ENCODE data around the gene CATSPERZ.

The CATSPERZ gene

DNA sequence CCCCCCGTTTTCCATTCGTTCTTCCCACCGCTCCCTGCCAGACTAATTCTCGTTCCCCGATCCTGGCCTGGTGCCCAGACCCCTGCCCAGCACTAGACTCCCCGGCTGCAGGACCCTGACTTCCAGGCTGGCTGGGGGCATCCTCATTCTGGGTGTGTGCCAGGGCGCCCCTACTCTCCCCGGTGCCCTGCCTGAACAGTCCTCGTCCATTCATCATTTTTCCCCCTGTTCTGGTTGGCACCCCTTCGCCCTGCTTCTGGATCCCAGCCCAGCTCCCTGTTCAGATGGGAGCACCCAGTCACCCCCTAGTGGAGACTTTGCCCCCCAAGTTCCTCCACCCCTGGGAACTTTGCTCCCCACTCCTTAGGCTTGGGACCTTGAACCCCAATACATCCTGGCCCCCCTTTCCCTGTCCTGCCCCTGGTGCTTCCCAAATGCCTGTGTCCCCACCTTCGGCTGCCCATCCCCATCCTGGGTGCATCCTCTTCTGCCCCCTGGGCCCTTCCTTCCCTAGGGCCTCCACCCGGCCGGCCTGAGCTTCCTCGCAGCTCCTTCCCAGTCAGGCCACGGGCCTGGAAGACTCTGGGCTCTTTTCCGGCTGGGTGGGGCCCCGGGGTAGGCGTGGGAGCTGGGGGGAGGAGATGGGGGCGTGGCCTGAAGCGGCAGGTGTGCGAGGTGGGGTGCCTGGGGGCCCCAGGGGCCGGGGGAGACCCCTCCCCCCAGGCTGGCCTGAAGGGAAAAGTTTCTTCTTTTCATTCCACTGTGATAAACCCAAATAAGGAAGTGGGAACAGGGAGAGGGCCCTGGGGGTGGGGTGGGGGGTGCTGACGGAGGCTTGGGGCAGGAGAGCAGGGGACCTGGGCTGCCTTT, 47.9 kb upstream of the CATSPERZ start:
- H3K27me3 ChIP-seq (ENCODE audit: insufficient read depth, low read depth), result no peaks in the 10 kb centered on the region
- H3K4me2 ChIP-seq, result peak overlapping the region; percentile 72
- H3K36me3 ChIP-seq (ENCODE audit: insufficient read depth), result no peaks in the 10 kb centered on the region
- TF ChIP-seq CTCF (conservative IDR thresholded peaks at IDR 0.05; ENCODE audit: low read depth, low read length), result peak; percentile 49
- no peaks in the 10 kb centered on the region for H3K79me2 ChIP-seq (ENCODE audit: insufficient read depth, low read depth)
- no peak overlapping the region for H3K4me3 ChIP-seq (IDR thresholded peaks at IDR 0.05; ENCODE audit: insufficient read depth, low read depth, low read length)
- H4K20me1 ChIP-seq (ENCODE audit: insufficient read depth), result no peaks in the 10 kb centered on the region
- H3K27ac ChIP-seq, result no peak overlapping the region
- H2AFZ ChIP-seq (ENCODE audit: low read depth), result peak overlapping the region; percentile 85; the same call in 1 of the 2 replicates
- peak overlapping the region; percentile 35; the same call in 1 of the 2 replicates for H3K9ac ChIP-seq
- H3K4me1 ChIP-seq (ENCODE audit: low read depth, poor library complexity, severe bottlenecking), result peaks cover 6% of the 10 kb centered on the region

DNA sequence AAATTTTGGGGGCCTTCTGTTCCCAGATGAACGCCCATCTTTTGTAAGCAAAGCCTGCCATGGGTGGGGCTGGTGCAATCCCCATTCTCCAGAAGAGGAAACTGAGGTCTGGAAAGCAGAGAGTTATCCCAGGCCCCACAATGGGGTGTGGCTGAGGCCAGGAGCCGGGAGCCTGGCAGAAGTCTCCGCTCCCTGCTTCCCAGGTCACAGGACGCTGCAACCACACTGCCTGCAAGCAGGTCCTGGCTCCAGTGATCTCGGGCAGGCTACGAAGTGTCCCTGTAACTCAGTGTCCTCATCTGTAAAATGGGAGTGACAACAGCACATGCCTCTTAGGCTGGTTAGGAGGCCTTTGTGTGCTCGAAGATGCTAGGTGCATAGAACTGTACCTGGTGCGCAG, 47.1 kb upstream of the CATSPERZ start:
- Histone ChIP-seq H3K4me2 (no peak overlapping the region), H3K79me2 (ENCODE audit: insufficient read depth, low read depth) (no peaks in the 10 kb centered on the region), H4K20me1 (ENCODE audit: insufficient read depth) (no peaks in the 10 kb centered on the region), H3K27me3 (ENCODE audit: insufficient read depth, low read depth) (no peaks in the 10 kb centered on the region), H3K9ac (no peak overlapping the region), H3K4me3 (IDR thresholded peaks at IDR 0.05; ENCODE audit: insufficient read depth, low read depth, low read length) (no peak overlapping the region), H3K36me3 (ENCODE audit: insufficient read depth) (no peaks in the 10 kb centered on the region), H2AFZ (ENCODE audit: low read depth) (no peak overlapping the region), H3K27ac (no peak overlapping the region), H3K4me1 (ENCODE audit: low read depth, poor library complexity, severe bottlenecking) (peaks cover 6% of the 10 kb centered on the region)
- TF ChIP-seq CTCF (conservative IDR thresholded peaks at IDR 0.05; ENCODE audit: low read depth, low read length), result no peak

- Histone ChIP-seq H3K27ac (no peak overlapping the region), H3K4me3 (IDR thresholded peaks at IDR 0.05; ENCODE audit: insufficient read depth, low read depth, low read length) (no peak overlapping the region), H3K4me2 (no peak overlapping the region), H2AFZ (ENCODE audit: low read depth) (no peak overlapping the region), H3K4me1 (ENCODE audit: low read depth, poor library complexity, severe bottlenecking) (peaks cover 6% of the 10 kb centered on the region), H3K9ac (no peak overlapping the region), H3K27me3 (ENCODE audit: insufficient read depth, low read depth) (no peaks in the 10 kb centered on the region), H3K36me3 (ENCODE audit: insufficient read depth) (no peaks in the 10 kb centered on the region), H3K79me2 (ENCODE audit: insufficient read depth, low read depth) (no peaks in the 10 kb centered on the region), H4K20me1 (ENCODE audit: insufficient read depth) (no peaks in the 10 kb centered on the region)
- TF ChIP-seq CTCF (conservative IDR thresholded peaks at IDR 0.05; ENCODE audit: low read depth, low read length), result no peak
Observed at GRCh38 chr11:64253481-64253880, 46.7 kb upstream of the CATSPERZ start.

GRCh38 chr11:64254326-64254725, 45.8 kb upstream of the CATSPERZ start:
- Histone ChIP-seq H3K79me2 (ENCODE audit: insufficient read depth, low read depth) (no peaks in the 10 kb centered on the region), H3K36me3 (ENCODE audit: insufficient read depth) (no peaks in the 10 kb centered on the region), H3K4me2 (no peak overlapping the region), H3K9ac (no peak overlapping the region), H3K27me3 (ENCODE audit: insufficient read depth, low read depth) (no peaks in the 10 kb centered on the region), H4K20me1 (ENCODE audit: insufficient read depth) (no peaks in the 10 kb centered on the region), H3K4me1 (ENCODE audit: low read depth, poor library complexity, severe bottlenecking) (peaks cover 6% of the 10 kb centered on the region), H3K4me3 (IDR thresholded peaks at IDR 0.05; ENCODE audit: insufficient read depth, low read depth, low read length) (no peak overlapping the region), H3K27ac (no peak overlapping the region), H2AFZ (ENCODE audit: low read depth) (no peak overlapping the region)
- no peak for TF ChIP-seq CTCF (conservative IDR thresholded peaks at IDR 0.05; ENCODE audit: low read depth, low read length)
